ENCODE results near the gene PTBP3.

PTBP3 gene

GRCh38 chr9:112188884-112189283, 144.5 kb downstream of the PTBP3 start:
- no peak for TF ChIP-seq CTCF (IDR thresholded peaks at IDR 0.05)
- Histone ChIP-seq H3K9me3 (ENCODE audit: control insufficient read depth, low read length) (no peaks in the 10 kb centered on the region), H2AFZ (no peak overlapping the region), H3K4me2 (ENCODE audit: low read length) (no peak overlapping the region), H3K9ac (no peak overlapping the region), H3K36me3 (ENCODE audit: control insufficient read depth, insufficient read depth, low read length) (no peaks in the 10 kb centered on the region), H3K4me3 (ENCODE audit: low read depth, low read length) (no peak overlapping the region), H3K27me3 (ENCODE audit: control insufficient read depth, insufficient read depth, low read length) (no peaks in the 10 kb centered on the region), H3K4me1 (no peaks in the 10 kb centered on the region), H3K79me2 (no peaks in the 10 kb centered on the region), H3K27ac (no peak overlapping the region)

GRCh38 chr9:112187404-112187803, 146.0 kb downstream of the PTBP3 start:
- Histone ChIP-seq H3K79me2 (no peaks in the 10 kb centered on the region), H3K9me3 (ENCODE audit: control insufficient read depth, low read length) (no peaks in the 10 kb centered on the region), H3K4me1 (no peaks in the 10 kb centered on the region), H3K27me3 (ENCODE audit: control insufficient read depth, insufficient read depth, low read length) (no peaks in the 10 kb centered on the region), H2AFZ (no peak overlapping the region), H3K9ac (no peak overlapping the region), H3K4me2 (ENCODE audit: low read length) (no peak overlapping the region), H3K4me3 (ENCODE audit: low read depth, low read length) (no peak overlapping the region), H3K27ac (no peak overlapping the region), H3K36me3 (ENCODE audit: control insufficient read depth, insufficient read depth, low read length) (no peaks in the 10 kb centered on the region)
- TF ChIP-seq CTCF (IDR thresholded peaks at IDR 0.05) = no peak

DNA sequence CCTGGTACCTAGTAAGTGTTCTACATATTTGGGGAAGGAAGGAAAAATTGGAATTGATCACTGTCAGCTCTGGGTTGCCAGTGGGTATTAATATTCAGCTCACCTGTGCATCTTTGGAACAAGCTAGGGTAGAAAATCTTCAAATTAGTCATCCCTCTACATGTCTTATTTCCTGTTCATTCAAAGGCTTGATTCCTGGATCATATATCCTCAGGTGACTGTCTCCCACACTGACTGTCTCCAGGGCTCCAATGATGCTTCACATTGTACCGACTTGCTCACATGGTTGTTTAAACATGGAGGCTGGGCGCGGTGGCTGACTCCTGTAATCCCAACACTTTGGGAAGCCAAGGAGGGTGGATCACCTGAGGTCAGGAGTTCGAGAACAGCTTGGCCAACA, 146.7 kb downstream of the PTBP3 start:
- Histone ChIP-seq H3K27ac (no peak overlapping the region), H3K4me3 (ENCODE audit: low read depth, low read length) (no peak overlapping the region), H3K9ac (no peak overlapping the region), H2AFZ (no peak overlapping the region), H3K36me3 (ENCODE audit: control insufficient read depth, insufficient read depth, low read length) (no peaks in the 10 kb centered on the region), H3K27me3 (ENCODE audit: control insufficient read depth, insufficient read depth, low read length) (no peaks in the 10 kb centered on the region), H3K9me3 (ENCODE audit: control insufficient read depth, low read length) (no peaks in the 10 kb centered on the region), H3K4me1 (no peaks in the 10 kb centered on the region), H3K79me2 (no peaks in the 10 kb centered on the region), H3K4me2 (ENCODE audit: low read length) (no peak overlapping the region)
- no peak for TF ChIP-seq CTCF (IDR thresholded peaks at IDR 0.05)

DNA sequence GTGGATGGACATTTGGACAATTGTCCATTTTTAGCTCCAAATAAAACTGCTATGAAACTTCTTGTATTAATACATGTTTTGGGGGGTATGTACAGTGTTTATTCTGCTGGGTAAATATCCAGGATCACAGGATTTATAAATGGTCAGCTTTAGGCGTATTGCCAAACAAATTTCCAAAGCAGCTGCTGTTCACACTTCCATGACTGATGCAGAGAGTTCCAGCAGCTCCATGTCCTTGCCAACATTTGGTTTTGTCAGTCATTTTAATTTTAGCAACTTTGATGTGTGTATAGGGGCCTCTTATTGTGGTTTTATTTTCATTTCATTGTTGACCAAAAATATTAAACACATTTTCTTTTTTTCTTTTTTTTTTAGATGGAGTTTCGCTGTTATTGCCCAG, 148.5 kb downstream of the PTBP3 start:
- no peaks in the 10 kb centered on the region for H3K4me1 ChIP-seq
- no peak for TF ChIP-seq CTCF (IDR thresholded peaks at IDR 0.05)
- no peaks in the 10 kb centered on the region for H3K36me3 ChIP-seq (ENCODE audit: control insufficient read depth, insufficient read depth, low read length)
- H3K27ac ChIP-seq = no peak overlapping the region
- no peaks in the 10 kb centered on the region for H3K27me3 ChIP-seq (ENCODE audit: control insufficient read depth, insufficient read depth, low read length)
- H3K4me3 ChIP-seq (ENCODE audit: low read depth, low read length) = no peak overlapping the region
- no peak overlapping the region for H3K9ac ChIP-seq
- no peak overlapping the region for H3K4me2 ChIP-seq (ENCODE audit: low read length)
- H3K9me3 ChIP-seq (ENCODE audit: control insufficient read depth, low read length) = no peaks in the 10 kb centered on the region
- H3K79me2 ChIP-seq = no peaks in the 10 kb centered on the region
- no peak overlapping the region for H2AFZ ChIP-seq

GRCh38 chr9:112184221-112184620, 149.2 kb downstream of the PTBP3 start:
- no peak overlapping the region for H3K4me2 ChIP-seq (ENCODE audit: low read length)
- H3K36me3 ChIP-seq (ENCODE audit: control insufficient read depth, insufficient read depth, low read length) = no peaks in the 10 kb centered on the region
- H3K27ac ChIP-seq = no peak overlapping the region
- H3K27me3 ChIP-seq (ENCODE audit: control insufficient read depth, insufficient read depth, low read length) = no peaks in the 10 kb centered on the region
- no peak for TF ChIP-seq CTCF (IDR thresholded peaks at IDR 0.05)
- no peaks in the 10 kb centered on the region for H3K9me3 ChIP-seq (ENCODE audit: control insufficient read depth, low read length)
- H3K4me1 ChIP-seq = no peaks in the 10 kb centered on the region
- no peak overlapping the region for H2AFZ ChIP-seq
- H3K9ac ChIP-seq = no peak overlapping the region
- H3K79me2 ChIP-seq = no peaks in the 10 kb centered on the region
- no peak overlapping the region for H3K4me3 ChIP-seq (ENCODE audit: low read depth, low read length)
